ENCODE results near the gene SRSF3. TPM values are rescaled to one million over a fixed set of nuclear protein-coding genes. Genes with fewer than 3 reads are reported as not detected.

Gene SRSF3
- total RNA-seq, 1 donor from 2014 or later = 288 TPM

DNA sequence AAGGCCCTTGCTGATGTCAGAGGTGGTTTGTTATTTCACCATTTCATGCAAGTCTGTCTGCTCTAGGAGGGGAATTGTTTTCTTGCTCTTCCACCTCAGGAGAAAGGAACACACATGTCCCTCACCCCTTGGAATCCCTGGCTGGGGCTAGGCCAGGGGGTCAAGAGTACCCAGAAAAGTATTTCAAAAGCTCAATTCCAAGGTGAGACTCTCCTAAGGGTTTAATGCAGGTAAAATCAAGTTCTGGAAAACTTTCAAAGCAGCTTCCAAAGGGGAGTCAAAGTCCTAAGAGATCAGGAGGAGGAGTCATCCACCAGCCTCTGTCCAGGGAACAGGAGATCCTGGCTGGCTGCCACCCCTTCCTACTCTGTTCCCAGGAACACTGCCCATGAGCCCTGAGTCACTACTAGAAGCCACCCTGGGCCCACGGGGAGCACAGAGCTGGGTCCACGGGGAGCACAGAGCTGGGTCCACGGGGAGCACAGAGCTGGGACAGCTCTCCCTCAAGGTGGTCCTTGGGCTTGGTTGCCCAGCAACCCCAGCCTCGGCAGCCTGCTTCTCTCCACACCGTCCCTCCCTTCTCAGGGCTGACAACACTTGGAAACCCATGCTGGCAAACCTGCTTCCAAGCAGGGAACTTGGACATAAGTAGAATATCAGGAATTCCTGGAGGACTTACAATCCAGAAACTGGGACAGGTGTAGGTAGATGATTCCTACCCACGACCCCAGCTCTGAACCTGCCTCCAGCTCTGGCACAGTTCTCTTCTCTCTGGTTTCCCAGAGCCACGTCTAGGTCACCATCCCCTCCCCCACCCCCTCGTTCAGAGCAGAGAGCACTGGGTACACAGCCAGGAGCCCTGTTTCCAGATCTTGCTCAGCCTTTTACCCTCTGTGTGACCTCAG, 49.0 kb downstream of the SRSF3 start:
- Mint-ChIP-seq H3K27me3 (ENCODE audit: unreplicated experiment) (peaks cover 3% of the 10 kb centered on the region), H3K4me3 (ENCODE audit: unreplicated experiment) (no peak overlapping the region), H3K36me3 (ENCODE audit: unreplicated experiment) (no peaks in the 10 kb centered on the region), H3K9me3 (ENCODE audit: unreplicated experiment) (no peaks in the 10 kb centered on the region), H3K4me1 (ENCODE audit: low read depth, unreplicated experiment) (peaks cover 11% of the 10 kb centered on the region), H3K27ac (ENCODE audit: unreplicated experiment) (no peak overlapping the region)
- TF ChIP-seq, protein P1, sequence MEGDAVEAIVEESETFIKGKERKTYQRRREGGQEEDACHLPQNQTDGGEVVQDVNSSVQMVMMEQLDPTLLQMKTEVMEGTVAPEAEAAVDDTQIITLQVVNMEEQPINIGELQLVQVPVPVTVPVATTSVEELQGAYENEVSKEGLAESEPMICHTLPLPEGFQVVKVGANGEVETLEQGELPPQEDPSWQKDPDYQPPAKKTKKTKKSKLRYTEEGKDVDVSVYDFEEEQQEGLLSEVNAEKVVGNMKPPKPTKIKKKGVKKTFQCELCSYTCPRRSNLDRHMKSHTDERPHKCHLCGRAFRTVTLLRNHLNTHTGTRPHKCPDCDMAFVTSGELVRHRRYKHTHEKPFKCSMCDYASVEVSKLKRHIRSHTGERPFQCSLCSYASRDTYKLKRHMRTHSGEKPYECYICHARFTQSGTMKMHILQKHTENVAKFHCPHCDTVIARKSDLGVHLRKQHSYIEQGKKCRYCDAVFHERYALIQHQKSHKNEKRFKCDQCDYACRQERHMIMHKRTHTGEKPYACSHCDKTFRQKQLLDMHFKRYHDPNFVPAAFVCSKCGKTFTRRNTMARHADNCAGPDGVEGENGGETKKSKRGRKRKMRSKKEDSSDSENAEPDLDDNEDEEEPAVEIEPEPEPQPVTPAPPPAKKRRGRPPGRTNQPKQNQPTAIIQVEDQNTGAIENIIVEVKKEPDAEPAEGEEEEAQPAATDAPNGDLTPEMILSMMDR (IDR thresholded peaks at IDR 0.05; ENCODE audit: partially characterized antibody, unreplicated experiment) = no peak
- no peak for DNase-seq

DNA sequence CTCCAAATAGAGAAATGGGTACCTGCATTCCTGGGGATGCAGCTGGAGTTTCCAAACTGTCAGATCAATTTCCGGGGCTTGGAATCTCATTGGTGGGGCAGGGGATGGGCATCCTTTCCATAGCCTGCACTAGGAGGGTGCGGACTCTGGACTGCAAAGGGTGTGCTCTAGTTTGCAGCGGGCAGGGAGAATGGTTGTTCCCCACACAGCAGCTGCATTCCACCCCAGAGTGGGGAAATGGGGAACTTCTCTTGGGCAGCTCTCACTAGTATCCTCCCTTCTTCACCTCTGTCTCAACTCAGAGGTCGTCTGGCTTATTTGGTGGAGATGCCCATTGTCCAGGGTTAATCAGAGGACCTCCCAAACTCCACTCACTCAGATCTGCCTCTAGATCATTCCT, 49.8 kb downstream of the SRSF3 start:
- DNase-seq = no peak

DNA sequence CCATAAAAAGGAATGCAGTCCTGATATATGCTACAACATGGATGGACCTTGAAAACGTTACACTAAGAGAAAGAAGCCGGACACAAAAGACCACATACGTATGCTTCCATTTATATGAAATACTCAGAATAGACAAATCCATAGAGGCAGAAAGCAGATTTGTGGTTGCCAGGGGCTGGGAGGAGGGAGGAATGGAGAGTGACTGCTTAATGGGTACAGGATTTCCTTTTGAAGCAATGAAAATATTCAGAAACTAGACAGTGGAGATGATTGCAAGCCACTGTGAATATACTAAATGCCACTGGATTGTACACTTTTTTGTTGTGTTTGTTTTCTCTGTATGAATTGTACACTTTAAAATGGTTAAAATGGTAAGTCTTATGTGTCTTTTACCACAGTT, 54.9 kb downstream of the SRSF3 start:
- peaks cover 5% of the 10 kb centered on the region for H3K27me3 Mint-ChIP-seq (ENCODE audit: unreplicated experiment)
- DNase-seq = no peak
- peaks cover 7% of the 10 kb centered on the region for H3K4me1 Mint-ChIP-seq (ENCODE audit: low read depth, unreplicated experiment)
- TF ChIP-seq, protein P1 (IDR thresholded peaks at IDR 0.05; ENCODE audit: partially characterized antibody, unreplicated experiment) = no peak
- H3K9me3 Mint-ChIP-seq (ENCODE audit: unreplicated experiment) = no peaks in the 10 kb centered on the region
- H3K4me3 Mint-ChIP-seq (ENCODE audit: unreplicated experiment) = no peak overlapping the region
- no peaks in the 10 kb centered on the region for H3K36me3 Mint-ChIP-seq (ENCODE audit: unreplicated experiment)
- no peak overlapping the region for H3K27ac Mint-ChIP-seq (ENCODE audit: unreplicated experiment)

More for the DNA sequence above, 49.8 kb downstream of the SRSF3 start:
- peaks cover 7% of the 10 kb centered on the region for H3K4me1 Mint-ChIP-seq (ENCODE audit: low read depth, unreplicated experiment)
- peaks cover 3% of the 10 kb centered on the region for H3K27me3 Mint-ChIP-seq (ENCODE audit: unreplicated experiment)
- no peaks in the 10 kb centered on the region for H3K36me3 Mint-ChIP-seq (ENCODE audit: unreplicated experiment)
- H3K4me3 Mint-ChIP-seq (ENCODE audit: unreplicated experiment) = no peak overlapping the region
- H3K9me3 Mint-ChIP-seq (ENCODE audit: unreplicated experiment) = no peaks in the 10 kb centered on the region
- H3K27ac Mint-ChIP-seq (ENCODE audit: unreplicated experiment) = peak overlapping the region; percentile 8
- TF ChIP-seq, protein P1 (IDR thresholded peaks at IDR 0.05; ENCODE audit: partially characterized antibody, unreplicated experiment) = no peak

DNA sequence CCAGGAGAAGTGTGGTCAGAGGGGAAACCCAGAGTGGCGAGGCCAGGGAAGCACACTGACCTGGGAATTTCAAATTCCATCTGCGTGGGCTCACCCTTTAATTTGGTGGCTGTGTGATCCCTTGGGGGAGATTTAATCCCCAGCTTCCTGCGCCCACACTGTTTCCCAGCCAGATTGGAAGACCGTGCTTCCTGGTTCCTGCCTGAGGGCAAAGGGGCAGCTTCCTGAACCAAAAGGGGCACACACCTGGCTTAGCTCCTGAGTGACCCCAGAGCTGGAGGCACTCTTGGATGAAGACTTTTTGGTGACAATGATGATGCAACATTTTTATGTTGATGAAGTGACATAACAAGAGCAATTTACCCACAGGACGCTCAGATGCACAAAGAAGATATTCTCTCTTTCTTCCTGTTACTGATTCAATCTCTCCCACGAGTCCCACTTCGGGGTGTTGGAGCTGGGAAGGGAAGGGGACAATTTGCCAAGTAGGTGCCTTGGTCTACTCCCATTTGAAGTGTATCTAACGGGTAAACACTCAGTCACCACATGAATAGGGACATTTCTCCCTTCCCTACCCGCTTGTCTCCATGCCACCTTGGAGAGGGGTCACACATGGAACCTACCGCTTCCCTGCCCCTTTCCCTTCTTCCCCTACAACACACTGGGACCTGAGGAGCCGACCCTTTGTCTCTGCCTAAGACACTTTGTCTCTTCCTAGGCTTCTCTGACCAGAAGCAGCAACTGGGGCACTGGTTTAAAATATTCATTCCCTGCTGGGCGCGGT, 55.7 kb downstream of the SRSF3 start:
- Mint-ChIP-seq H3K4me3 (ENCODE audit: unreplicated experiment) (no peak overlapping the region), H3K27me3 (ENCODE audit: unreplicated experiment) (peaks cover 5% of the 10 kb centered on the region)

More for the DNA sequence above, 55.7 kb downstream of the SRSF3 start:
- no peak for DNase-seq
- TF ChIP-seq, protein P1 (IDR thresholded peaks at IDR 0.05; ENCODE audit: partially characterized antibody, unreplicated experiment) = no peak
- Mint-ChIP-seq H3K27ac (ENCODE audit: unreplicated experiment) (no peak overlapping the region), H3K4me1 (ENCODE audit: low read depth, unreplicated experiment) (peaks cover 6% of the 10 kb centered on the region), H3K9me3 (ENCODE audit: unreplicated experiment) (no peaks in the 10 kb centered on the region), H3K36me3 (ENCODE audit: unreplicated experiment) (no peaks in the 10 kb centered on the region)

All from glutamatergic neuron (in vitro differentiated cells).